Measurements from ENCODE around the gene OR2C1.

OR2C1 gene

DNA sequence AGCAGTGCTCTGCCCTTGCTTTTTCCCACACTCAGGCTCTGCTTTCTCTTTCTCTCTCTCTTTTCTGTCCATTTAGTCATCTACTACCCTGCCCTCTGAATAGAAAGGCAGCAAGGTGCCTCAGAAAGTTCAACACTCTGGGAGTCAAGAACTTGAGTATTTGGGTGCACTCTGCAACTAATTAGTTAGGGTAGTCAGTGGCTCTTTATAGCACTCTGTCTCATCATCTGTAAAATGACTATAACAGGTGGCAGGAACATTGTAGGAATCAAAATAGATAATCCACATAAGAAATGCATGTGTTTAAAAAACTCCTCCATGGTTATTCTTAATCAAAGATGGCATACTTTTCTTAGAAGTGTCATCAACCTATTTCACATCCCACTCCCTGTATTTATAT is 7.2 kb downstream of the OR2C1 start:
- POLR2A ChIA-PET, result no interaction called here
- Histone ChIP-seq H3K36me3 (ENCODE audit: control insufficient read depth in 2 of 2, insufficient read depth in 1 of 2, low read length in 2 of 2) (no peaks in the 10 kb centered on the region), H3K27ac (ENCODE audit: extremely low read depth, low read depth, low read length) (no peak overlapping the region), H3K4me3 (ENCODE audit: low read depth, low read length) (no peak overlapping the region), H3K4me1 (ENCODE audit: control insufficient read depth, insufficient read depth, low read length) (no peaks in the 10 kb centered on the region), H3K9me3 (ENCODE audit: control insufficient read depth, insufficient read depth, low read depth, low read length) (no peaks in the 10 kb centered on the region)
- TF ChIP-seq ZFP69B (tag by site-specific recombination; IDR thresholded peaks at IDR 0.05) (no peak), ZSCAN23 (tag by site-specific recombination; IDR thresholded peaks at IDR 0.05) (no peak), ZNF777 (tag by site-specific recombination; IDR thresholded peaks at IDR 0.05; ENCODE audit: borderline replicate concordance) (no peak), ZNF121 (tag by site-specific recombination; IDR thresholded peaks at IDR 0.05) (no peak), ZNF19 (tag by site-specific recombination; IDR thresholded peaks at IDR 0.05; ENCODE audit: low read depth) (no peak), SP3 (tag by site-specific recombination; IDR thresholded peaks at IDR 0.05) (no peak), KLF10 (tag by site-specific recombination; IDR thresholded peaks at IDR 0.05) (no peak), SCRT2 (tag by site-specific recombination; IDR thresholded peaks at IDR 0.05) (no peak)
- TF ChIP-seq, protein P1, sequence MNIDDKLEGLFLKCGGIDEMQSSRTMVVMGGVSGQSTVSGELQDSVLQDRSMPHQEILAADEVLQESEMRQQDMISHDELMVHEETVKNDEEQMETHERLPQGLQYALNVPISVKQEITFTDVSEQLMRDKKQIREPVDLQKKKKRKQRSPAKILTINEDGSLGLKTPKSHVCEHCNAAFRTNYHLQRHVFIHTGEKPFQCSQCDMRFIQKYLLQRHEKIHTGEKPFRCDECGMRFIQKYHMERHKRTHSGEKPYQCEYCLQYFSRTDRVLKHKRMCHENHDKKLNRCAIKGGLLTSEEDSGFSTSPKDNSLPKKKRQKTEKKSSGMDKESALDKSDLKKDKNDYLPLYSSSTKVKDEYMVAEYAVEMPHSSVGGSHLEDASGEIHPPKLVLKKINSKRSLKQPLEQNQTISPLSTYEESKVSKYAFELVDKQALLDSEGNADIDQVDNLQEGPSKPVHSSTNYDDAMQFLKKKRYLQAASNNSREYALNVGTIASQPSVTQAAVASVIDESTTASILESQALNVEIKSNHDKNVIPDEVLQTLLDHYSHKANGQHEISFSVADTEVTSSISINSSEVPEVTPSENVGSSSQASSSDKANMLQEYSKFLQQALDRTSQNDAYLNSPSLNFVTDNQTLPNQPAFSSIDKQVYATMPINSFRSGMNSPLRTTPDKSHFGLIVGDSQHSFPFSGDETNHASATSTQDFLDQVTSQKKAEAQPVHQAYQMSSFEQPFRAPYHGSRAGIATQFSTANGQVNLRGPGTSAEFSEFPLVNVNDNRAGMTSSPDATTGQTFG (tag by site-specific recombination; IDR thresholded peaks at IDR 0.05; ENCODE audit: borderline replicate concordance), result no peak
- TF ChIP-seq, protein P2, sequence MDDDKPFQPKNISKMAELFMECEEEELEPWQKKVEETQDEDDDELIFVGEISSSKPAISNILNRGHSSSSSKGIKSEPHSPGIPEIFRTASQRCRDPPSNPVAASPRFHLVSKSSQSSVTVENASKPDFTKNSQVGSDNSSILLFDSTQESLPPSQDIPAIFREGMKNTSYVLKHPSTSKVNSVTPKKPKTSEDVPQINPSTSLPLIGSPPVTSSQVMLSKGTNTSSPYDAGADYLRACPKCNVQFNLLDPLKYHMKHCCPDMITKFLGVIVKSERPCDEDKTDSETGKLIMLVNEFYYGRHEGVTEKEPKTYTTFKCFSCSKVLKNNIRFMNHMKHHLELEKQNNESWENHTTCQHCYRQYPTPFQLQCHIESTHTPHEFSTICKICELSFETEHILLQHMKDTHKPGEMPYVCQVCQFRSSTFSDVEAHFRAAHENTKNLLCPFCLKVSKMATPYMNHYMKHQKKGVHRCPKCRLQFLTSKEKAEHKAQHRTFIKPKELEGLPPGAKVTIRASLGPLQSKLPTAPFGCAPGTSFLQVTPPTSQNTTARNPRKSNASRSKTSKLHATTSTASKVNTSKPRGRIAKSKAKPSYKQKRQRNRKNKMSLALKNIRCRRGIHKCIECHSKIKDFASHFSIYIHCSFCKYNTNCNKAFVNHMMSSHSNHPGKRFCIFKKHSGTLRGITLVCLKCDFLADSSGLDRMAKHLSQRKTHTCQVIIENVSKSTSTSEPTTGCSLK (tag by site-specific recombination; IDR thresholded peaks at IDR 0.05), result no peak
- TF ChIP-seq, protein P3, sequence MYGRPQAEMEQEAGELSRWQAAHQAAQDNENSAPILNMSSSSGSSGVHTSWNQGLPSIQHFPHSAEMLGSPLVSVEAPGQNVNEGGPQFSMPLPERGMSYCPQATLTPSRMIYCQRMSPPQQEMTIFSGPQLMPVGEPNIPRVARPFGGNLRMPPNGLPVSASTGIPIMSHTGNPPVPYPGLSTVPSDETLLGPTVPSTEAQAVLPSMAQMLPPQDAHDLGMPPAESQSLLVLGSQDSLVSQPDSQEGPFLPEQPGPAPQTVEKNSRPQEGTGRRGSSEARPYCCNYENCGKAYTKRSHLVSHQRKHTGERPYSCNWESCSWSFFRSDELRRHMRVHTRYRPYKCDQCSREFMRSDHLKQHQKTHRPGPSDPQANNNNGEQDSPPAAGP (tag by site-specific recombination; IDR thresholded peaks at IDR 0.05), result no peak
- CTCF ChIA-PET, result interaction anchor here (1.0 kb wide), 1 partner anchor 16 kb away, joined by 3 read pairs; no protein-coding TSS in a partner anchor

DNA sequence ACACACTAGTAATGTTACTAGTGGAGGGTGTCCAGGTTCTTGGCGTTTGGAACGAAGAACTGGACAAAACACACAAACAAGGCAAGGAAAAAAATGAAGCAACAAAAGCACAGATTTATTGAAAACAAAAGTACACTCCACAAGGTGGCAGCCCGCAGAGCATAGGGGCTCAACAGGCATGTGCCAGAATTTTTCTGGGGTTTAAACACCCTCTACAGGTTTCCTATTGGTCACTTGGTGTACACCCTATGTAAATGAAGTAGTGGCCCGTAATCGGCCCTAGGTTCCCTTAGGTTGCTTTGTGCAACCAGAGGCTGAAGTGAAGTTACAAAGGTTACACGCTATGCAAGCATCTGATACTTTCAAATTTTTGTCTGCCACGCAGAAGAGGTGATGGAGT is 8.1 kb downstream of the OR2C1 start:
- ChIA-PET CTCF (interaction anchor here (1.0 kb wide), 1 partner anchor 15 kb away, joined by 3 read pairs; no protein-coding TSS in a partner anchor), POLR2A (no interaction called here)
- peak; percentile 76 for TF ChIP-seq SCRT2 (tag by site-specific recombination; IDR thresholded peaks at IDR 0.05)
- no peak for TF ChIP-seq ZNF366 (tag by site-specific recombination; conservative IDR thresholded peaks at IDR 0.05)
- TF ChIP-seq ZNF341 (tag by site-specific recombination; IDR thresholded peaks at IDR 0.05; ENCODE audit: low read depth), result no peak
- no peaks in the 10 kb centered on the region for H3K4me1 ChIP-seq (ENCODE audit: control insufficient read depth, insufficient read depth, low read length)
- H3K9me3 ChIP-seq (ENCODE audit: control insufficient read depth, insufficient read depth, low read depth, low read length), result no peaks in the 10 kb centered on the region
- no peak overlapping the region for H3K27ac ChIP-seq (ENCODE audit: extremely low read depth, low read depth, low read length)
- no peaks in the 10 kb centered on the region for H3K36me3 ChIP-seq (ENCODE audit: control insufficient read depth in 2 of 2, insufficient read depth in 1 of 2, low read length in 2 of 2)
- no peak overlapping the region for H3K4me3 ChIP-seq (ENCODE audit: low read depth, low read length)

DNA sequence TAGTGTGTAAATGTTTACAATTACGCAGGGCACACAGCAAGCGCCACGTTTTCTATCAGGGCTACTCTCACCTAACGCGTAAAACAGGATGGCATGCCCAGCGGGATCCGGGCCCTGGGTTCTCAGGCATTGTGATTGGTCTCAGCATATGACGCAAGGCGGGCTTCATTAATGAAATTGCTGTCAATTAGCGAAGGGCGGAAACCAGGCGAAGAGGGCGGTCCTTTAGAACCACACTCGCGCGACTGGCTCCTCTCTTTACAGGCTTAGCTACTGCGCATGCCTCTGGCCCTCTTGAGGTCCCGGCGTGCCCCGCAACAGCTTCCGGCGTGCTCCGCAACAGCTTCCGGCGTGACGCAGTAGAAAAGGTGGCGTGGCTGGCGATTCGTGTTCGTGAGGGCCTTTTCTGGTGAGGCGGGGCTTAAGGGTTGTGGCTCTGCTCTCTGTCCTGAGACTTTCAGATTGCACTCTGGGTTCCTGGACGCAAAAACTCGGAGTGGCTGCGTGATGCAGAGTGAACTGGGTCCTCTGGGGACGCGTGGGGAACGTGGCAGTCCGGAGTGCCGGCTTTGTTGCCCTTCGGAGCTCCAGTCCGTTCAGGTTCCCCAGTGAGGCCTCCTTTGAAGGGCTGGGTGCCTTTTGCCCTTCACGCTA is 9.2 kb downstream of the OR2C1 start:
- H3K27ac ChIP-seq (ENCODE audit: extremely low read depth, low read depth, low read length), result peak overlapping the region; percentile 70
- H3K4me3 ChIP-seq (ENCODE audit: low read depth, low read length), result peak overlapping the region; percentile 45
- ChIA-PET POLR2A (interaction anchor here (0.5 to 1.4 kb wide), 8 partner anchors 13 to 136 kb away, joined by 3 to 14 read pairs (median 4); partner anchors contain the start of genes CLUAP1, NAA60, ZNF174 and ZNF263), CTCF (interaction anchor here (0.6 kb wide), 1 partner anchor 335 kb away, joined by 4 read pairs; no protein-coding TSS in a partner anchor)
- H3K9me3 ChIP-seq (ENCODE audit: control insufficient read depth, insufficient read depth, low read depth, low read length), result no peaks in the 10 kb centered on the region
- H3K36me3 ChIP-seq (ENCODE audit: control insufficient read depth in 2 of 2, insufficient read depth in 1 of 2, low read length in 2 of 2), result no peaks in the 10 kb centered on the region
- H3K4me1 ChIP-seq (ENCODE audit: control insufficient read depth, insufficient read depth, low read length), result no peaks in the 10 kb centered on the region
- TF ChIP-seq, protein P4, sequence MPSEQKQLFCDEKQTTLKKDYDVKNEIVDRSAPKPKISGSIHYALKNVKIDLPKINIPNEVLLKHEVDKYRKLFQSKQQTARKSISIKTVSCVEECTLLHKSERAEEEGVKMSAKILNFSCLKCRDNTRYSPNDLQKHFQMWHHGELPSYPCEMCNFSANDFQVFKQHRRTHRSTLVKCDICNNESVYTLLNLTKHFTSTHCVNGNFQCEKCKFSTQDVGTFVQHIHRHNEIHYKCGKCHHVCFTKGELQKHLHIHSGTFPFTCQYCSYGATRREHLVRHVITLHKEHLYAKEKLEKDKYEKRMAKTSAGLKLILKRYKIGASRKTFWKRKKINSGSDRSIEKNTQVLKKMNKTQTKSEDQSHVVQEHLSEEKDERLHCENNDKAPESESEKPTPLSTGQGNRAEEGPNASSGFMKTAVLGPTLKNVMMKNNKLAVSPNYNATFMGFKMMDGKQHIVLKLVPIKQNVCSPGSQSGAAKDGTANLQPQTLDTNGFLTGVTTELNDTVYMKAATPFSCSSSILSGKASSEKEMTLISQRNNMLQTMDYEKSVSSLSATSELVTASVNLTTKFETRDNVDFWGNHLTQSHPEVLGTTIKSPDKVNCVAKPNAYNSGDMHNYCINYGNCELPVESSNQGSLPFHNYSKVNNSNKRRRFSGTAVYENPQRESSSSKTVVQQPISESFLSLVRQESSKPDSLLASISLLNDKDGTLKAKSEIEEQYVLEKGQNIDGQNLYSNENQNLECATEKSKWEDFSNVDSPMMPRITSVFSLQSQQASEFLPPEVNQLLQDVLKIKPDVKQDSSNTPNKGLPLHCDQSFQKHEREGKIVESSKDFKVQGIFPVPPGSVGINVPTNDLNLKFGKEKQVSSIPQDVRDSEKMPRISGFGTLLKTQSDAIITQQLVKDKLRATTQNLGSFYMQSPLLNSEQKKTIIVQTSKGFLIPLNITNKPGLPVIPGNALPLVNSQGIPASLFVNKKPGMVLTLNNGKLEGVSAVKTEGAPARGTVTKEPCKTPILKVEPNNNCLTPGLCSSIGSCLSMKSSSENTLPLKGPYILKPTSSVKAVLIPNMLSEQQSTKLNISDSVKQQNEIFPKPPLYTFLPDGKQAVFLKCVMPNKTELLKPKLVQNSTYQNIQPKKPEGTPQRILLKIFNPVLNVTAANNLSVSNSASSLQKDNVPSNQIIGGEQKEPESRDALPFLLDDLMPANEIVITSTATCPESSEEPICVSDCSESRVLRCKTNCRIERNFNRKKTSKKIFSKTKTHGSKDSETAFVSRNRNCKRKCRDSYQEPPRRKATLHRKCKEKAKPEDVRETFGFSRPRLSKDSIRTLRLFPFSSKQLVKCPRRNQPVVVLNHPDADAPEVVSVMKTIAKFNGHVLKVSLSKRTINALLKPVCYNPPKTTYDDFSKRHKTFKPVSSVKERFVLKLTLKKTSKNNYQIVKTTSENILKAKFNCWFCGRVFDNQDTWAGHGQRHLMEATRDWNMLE (tag by site-specific recombination; conservative IDR thresholded peaks at IDR 0.05; ENCODE audit: low read depth), result peak; percentile 92
- no peak for TF ChIP-seq ZNF768 (tag by site-specific recombination; IDR thresholded peaks at IDR 0.05)
- TF ChIP-seq OVOL3 (tag by site-specific recombination; IDR thresholded peaks at IDR 0.05), result no peak
- TF ChIP-seq ZBTB20 (tag by site-specific recombination; IDR thresholded peaks at IDR 0.05), result no peak
- TF ChIP-seq ZNF670 (tag by site-specific recombination; IDR thresholded peaks at IDR 0.05; ENCODE audit: low read depth), result no peak
- no peak for TF ChIP-seq ZNF175 (tag by site-specific recombination; IDR thresholded peaks at IDR 0.05)
- peak; percentile 88 for TF ChIP-seq ZNF629 (tag by site-specific recombination; IDR thresholded peaks at IDR 0.05)
- TF ChIP-seq ZNF843 (tag by site-specific recombination; IDR thresholded peaks at IDR 0.05), result no peak

All from HEK293 (cell line).